Thymus (tissue), 11 donors: ENCODE measurements around the gene FEN1. TPM values are rescaled to one million over a fixed set of nuclear protein-coding genes. Genes with fewer than 3 reads are reported as not detected.

Source experiments
- DNase-seq, 9 donors: peaks; one replicate each; pipeline ENCODE4 v3.0.0-alpha.2; 2013; ENCODE audit warnings: low spot score in 9 of 9, low read depth in 6 of 9, missing footprints in 1 of 9
- H3K27ac ChIP-seq, 2 donors: one replicate each; pipeline ENCODE4 v1.5.1; 2013; ENCODE audit warnings: control low read depth in 1 of 2, low read depth in 1 of 2, low read length in 1 of 2, mild to moderate bottlenecking in 1 of 2, moderate library complexity in 1 of 2
- H3K27me3 ChIP-seq, 2 donors: one replicate each; pipeline ENCODE4 v1.5.1; 2013; ENCODE audit warnings: low read length in 1 of 2; ENCODE audit not compliant: control insufficient read depth in 2 of 2, insufficient read depth in 1 of 2
- H3K36me3 ChIP-seq, 2 donors: one replicate each; pipeline ENCODE4 v1.5.1; 2013; ENCODE audit warnings: low read length in 1 of 2, mild to moderate bottlenecking in 1 of 2, moderate library complexity in 1 of 2; ENCODE audit not compliant: control insufficient read depth in 2 of 2, insufficient read depth in 2 of 2
- H3K4me1 ChIP-seq, 2 donors: one replicate each; pipeline ENCODE4 v1.5.1; 2013; ENCODE audit warnings: low read length in 2 of 2; ENCODE audit not compliant: control insufficient read depth in 2 of 2, insufficient read depth in 2 of 2
- H3K4me3 ChIP-seq, 2 donors: one replicate each; pipeline ENCODE4 v1.5.1; 2013; ENCODE audit warnings: low read length in 2 of 2, control low read depth in 1 of 2, mild to moderate bottlenecking in 1 of 2
- H3K9me3 ChIP-seq, 2 donors: one replicate each; pipeline ENCODE4 v1.5.1; 2013; ENCODE audit warnings: low read length in 1 of 2, mild to moderate bottlenecking in 1 of 2; ENCODE audit not compliant: control insufficient read depth in 2 of 2, insufficient read depth in 1 of 2
- WGBS: extraction: QIAGEN DNeasy Blood & Tissue Kit; methylation state at CpG from one replicate; pipeline ENCODE4 v1.1.7; 2013; 5-methylcytosine and 5-hydroxymethylcytosine counted together
- polyA plus RNA-seq: library from polyadenylated mRNA; stranded (reverse); fragments of 200-250 nt; gene quantifications from one replicate; pipeline ENCODE4 v1.2.3, GENCODE V29; 2013
- total RNA-seq: library from RNA; stranded (reverse); fragments of 120-200 nt; gene quantifications from one replicate; pipeline ENCODE4 v1.2.4, GENCODE V29; 2013
- donor health status: healthy.

The FEN1 gene
- total and polyA plus RNA-seq, 2 donors = 10.0 to 84.1 TPM

DNA sequence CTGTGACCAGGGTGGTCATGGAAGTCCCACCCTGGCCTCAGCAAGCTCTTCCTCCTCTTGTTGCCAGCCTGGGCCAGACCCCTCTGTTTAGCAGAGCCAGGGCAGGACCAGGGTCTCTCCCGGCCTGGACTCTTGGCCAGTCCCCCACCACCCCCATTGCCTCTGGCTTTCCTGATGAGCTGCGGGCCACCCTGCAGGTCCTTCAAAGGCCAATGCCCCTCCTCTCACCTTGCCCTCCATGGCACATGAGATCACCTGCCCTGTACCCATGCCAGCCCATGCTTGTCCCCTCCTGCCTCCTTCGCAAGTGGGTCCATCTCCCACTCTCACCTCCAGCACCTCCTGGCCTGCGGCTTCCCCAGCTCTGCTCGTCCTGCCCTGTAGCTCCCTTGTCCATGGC, 45.8 kb downstream of the FEN1 start:
- peaks cover 23 to 36% of the 10 kb centered on the region in 2 donors for H3K4me1 ChIP-seq
- H3K27ac ChIP-seq = no peak overlapping the region
- peaks cover 43 to 61% of the 10 kb centered on the region in 2 donors for H3K36me3 ChIP-seq
- 89% methylated on average over 5 of the region's 5 CpGs for WGBS
- no peak overlapping the region for H3K4me3 ChIP-seq
- H3K27me3 ChIP-seq = no peaks in the 10 kb centered on the region
- DNase-seq = no peak
- H3K9me3 ChIP-seq = no peaks in the 10 kb centered on the region

DNA sequence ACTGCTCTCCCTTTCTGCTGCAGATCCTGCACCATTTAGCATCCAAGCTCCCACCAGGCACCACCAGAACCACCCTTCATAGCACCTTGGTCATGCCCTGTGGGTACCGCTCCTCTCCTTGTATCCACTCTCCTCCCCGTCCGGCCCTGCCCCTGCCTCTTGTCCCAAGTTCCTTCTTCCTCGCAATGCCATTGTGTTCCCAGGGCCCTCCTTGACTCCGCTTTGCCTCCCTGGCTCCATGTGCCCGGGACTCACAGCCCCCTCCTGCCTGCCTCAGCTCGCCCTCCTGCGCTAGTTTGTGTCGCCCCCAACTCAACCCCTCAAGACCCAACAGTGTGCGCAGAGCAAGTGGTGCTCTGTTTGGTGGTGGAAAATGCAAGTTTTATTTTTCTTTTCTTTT, 46.2 kb downstream of the FEN1 start:
- Histone ChIP-seq H3K9me3 (no peaks in the 10 kb centered on the region), H3K27ac (no peak overlapping the region), H3K4me1 (peaks cover 19 to 32% of the 10 kb centered on the region in 2 donors), H3K4me3 (no peak overlapping the region), H3K27me3 (no peaks in the 10 kb centered on the region), H3K36me3 (peaks cover 43 to 61% of the 10 kb centered on the region in 2 donors)
- DNase-seq = no peak
- WGBS = 88% methylated on average over 10 of the region's 10 CpGs

DNA sequence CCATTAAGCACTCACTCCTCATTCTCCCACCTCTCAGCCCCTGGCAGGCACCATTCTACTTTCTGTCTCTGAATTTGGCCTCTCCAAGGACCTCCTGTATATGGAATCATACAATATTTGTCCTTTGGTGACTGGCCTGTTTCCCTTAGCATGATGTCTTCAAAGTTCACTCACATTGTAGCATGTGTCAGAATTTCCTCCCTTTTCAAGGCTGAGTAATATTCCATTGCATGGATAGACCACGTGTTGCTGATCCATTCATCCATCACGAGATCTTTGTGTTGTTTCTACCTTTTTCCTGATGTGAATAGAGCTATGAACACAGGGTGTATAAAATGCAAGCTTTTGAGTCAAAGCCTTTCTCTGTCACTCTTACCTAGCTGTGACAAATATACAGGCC, 47.0 kb downstream of the FEN1 start:
- Histone ChIP-seq H3K27me3 (no peaks in the 10 kb centered on the region), H3K36me3 (peaks cover 43 to 67% of the 10 kb centered on the region in 2 donors), H3K4me1 (peaks cover 11 to 24% of the 10 kb centered on the region in 2 donors)

DNA sequence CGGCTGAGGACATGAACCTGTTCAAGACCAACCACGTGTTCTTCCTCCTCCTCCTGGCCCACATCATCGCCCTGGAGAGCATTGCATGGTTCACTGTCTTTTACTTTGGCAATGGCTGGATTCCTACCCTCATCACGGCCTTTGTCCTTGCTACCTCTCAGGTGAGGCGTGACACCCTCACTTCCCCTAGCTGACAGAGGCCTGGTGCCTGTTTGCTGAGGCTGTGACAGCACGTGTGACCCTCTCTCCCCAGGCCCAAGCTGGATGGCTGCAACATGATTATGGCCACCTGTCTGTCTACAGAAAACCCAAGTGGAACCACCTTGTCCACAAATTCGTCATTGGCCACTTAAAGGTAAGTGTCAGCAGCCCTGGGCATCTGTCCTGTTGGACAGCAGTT, 47.7 kb downstream of the FEN1 start:
- H3K27me3 ChIP-seq = no peaks in the 10 kb centered on the region
- DNase-seq = no peak
- peaks cover 6 to 17% of the 10 kb centered on the region in 2 donors for H3K4me1 ChIP-seq
- H3K4me3 ChIP-seq = no peak overlapping the region
- H3K27ac ChIP-seq = no peak overlapping the region
- peaks cover 47 to 71% of the 10 kb centered on the region in 2 donors for H3K36me3 ChIP-seq
- H3K9me3 ChIP-seq = no peaks in the 10 kb centered on the region
- WGBS = 95% methylated on average over 7 of the region's 7 CpGs

More for the DNA sequence above, 47.0 kb downstream of the FEN1 start:
- Histone ChIP-seq H3K27ac (no peak overlapping the region), H3K9me3 (no peaks in the 10 kb centered on the region), H3K4me3 (no peak overlapping the region)
- DNase-seq = no peak
- 96% methylated on average over 2 of the region's 2 CpGs for WGBS

DNA sequence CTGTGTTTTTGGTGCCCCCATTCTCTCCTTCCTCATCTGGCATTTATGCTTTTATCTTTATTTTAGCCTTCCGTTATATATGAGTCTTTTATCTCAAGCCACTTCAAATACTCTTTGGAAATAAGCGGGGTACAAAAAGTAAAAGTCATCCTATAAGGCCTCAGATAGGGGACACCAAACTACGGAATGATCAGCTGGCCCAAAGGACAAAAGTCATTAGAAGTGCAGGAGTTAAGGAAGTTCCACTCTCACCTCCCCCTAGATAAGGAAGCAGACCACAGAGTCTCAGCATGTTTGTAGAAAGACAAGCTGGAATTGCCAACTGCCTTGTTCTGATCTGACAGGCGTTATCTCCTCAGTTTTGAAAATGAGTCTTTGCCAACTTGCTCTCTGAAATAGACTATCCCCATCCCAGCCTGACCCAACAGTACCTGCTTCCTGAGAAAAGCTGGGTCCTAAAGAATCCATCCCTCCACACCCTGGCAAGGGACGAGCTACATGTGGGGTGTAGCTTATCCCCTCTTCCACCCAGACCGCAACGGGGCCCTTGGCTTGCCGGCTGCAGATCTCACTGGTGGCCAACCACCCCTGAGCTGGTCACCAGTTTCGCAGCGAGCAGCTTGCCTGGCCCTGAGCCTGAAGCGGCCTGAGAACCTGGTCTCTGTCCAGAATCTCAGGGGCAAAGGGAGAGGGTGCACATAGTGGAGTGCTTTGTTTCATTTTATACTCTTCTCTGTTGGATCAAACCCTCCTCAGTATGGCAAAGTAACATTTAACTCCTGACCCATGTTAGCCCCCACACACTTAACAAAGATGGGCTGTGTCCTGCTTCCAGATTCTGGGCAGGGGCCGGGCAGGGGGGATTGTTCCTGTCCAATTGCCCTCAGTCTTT, 49.2 kb downstream of the FEN1 start:
- Histone ChIP-seq H3K9me3 (no peaks in the 10 kb centered on the region), H3K4me1 (peaks cover 6 to 8% of the 10 kb centered on the region in 2 donors), H3K27ac (peak overlapping the region in 1 of 2 donors; percentile 11), H3K36me3 (peaks cover 47 to 81% of the 10 kb centered on the region in 2 donors), H3K27me3 (no peaks in the 10 kb centered on the region), H3K4me3 (no peak overlapping the region)
- no peak for DNase-seq
- WGBS = 78% methylated on average over 12 of the region's 12 CpGs

DNA sequence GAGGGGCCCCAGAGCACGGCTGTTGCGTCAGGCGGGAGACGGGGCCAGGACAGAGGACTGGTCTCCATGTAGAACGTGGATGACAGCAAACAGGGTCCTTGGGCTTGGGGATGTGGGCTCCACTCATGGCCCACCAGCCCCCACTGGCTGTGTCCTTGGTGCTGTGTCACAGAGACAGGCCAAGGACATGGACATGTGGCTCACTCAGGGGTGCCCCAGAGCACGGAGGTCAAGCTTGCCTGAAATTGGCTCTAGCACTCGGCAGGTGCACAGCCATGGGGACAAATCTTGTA, 49.8 kb downstream of the FEN1 start:
- Histone ChIP-seq H3K36me3 (peaks cover 49 to 81% of the 10 kb centered on the region in 2 donors), H3K4me3 (no peak overlapping the region), H3K4me1 (peaks cover 6 to 8% of the 10 kb centered on the region in 2 donors), H3K27me3 (no peaks in the 10 kb centered on the region), H3K27ac (no peak overlapping the region), H3K9me3 (no peaks in the 10 kb centered on the region)
- WGBS = 97% methylated on average over 7 of the region's 7 CpGs
- no peak for DNase-seq

DNA sequence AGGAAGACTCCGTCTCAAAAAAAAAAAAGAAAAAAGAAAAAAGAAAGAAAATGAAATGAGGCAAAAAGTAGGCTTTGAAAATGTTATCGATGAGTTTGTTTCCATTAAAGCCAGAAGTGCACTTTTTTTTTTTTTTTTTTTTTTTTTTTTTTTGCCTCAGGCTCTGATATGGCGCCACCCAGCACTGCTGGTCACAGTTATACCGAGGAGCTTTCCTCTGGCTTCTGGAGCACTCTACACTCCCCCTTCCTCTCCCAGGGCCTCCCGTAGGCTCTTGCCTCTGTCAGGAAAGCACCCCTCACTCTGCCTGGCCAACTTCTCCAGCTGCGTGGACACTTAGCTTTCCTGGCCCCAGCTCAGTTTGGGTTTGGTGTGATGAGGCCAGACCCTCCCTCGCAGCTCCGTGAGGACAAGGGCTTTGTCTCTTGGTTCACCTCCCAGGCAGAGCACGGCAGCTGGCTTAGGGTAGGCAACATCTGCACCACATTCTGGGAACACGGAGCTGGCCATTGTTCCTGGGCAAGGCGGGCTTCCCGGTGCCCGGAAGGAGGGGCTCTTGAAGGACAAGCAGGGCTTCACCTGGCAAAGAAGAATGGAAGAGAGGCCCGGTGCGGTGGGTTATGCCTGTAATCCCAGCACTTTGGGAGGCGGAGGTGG, 52.3 kb downstream of the FEN1 start:
- DNase-seq = no peak
- 91% methylated on average over 16 of the region's 16 CpGs for WGBS
- Histone ChIP-seq H3K4me3 (no peak overlapping the region), H3K4me1 (peaks cover 6 to 8% of the 10 kb centered on the region in 2 donors), H3K9me3 (no peaks in the 10 kb centered on the region), H3K27me3 (no peaks in the 10 kb centered on the region), H3K36me3 (peaks cover 55 to 81% of the 10 kb centered on the region in 2 donors), H3K27ac (no peak overlapping the region)

DNA sequence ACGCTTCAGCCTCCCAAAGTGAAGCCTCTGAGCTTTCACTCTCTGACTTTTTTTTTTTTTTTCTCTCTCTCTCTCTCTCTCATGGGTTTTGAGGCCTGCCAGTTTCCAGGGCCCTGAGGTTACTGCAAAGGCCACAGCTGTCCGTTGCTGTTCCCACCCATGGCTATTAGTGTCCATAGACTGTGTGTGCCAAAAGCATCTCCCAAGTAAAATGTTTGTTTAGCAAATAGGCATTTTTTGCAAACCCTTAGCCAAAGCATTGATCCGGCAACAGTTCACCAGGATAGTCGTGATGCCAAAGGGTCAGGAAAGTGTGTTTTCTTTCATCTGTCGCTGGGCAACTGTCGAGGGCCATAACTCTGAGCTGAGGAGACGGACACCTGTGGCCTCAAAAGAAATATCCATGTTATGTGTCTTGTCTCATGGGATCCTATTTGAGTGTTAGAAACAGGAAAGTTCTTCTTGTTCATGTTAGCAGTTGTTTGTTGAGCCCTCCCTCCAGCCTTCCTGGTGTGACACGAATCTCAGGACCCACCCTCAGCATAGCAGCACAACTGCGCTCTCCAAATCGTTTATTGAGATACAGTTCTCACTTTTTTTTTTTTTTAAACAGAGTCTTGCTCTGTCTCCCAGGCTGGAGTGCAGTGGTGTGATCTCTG, 53.8 kb downstream of the FEN1 start:
- no peak overlapping the region for H3K4me3 ChIP-seq
- WGBS = 97% methylated on average over 10 of the region's 10 CpGs
- no peak overlapping the region for H3K27ac ChIP-seq
- H3K36me3 ChIP-seq = peaks cover 57 to 79% of the 10 kb centered on the region in 2 donors
- H3K4me1 ChIP-seq = peaks cover 4 to 6% of the 10 kb centered on the region in 2 donors
- H3K27me3 ChIP-seq = no peaks in the 10 kb centered on the region
- DNase-seq = no peak
- no peaks in the 10 kb centered on the region for H3K9me3 ChIP-seq
